Islet precursor cell (in vitro differentiated cells): ENCODE results near the gene LRGUK.

ENCODE experiments used
- DNase-seq: peaks from one replicate; pipeline ENCODE4 v3.0.0-alpha.2; 2018

LRGUK gene

GRCh38 chr7:134312717-134313116 is 185.6 kb downstream of the LRGUK start:
- no peak for DNase-seq

GRCh38 chr7:134313543-134313942 is 186.4 kb downstream of the LRGUK start:
- DNase-seq: no peak
